ENCODE data around the gene TNS4. TPM values are rescaled to one million over a fixed set of nuclear protein-coding genes. Genes with fewer than 3 reads are reported as not detected.

The TNS4 gene
- total RNA-seq, 1 donor from 2014 or later: not detected

GRCh38 chr17:40539711-40540411 is 38.4 kb upstream of the TNS4 start:
- H3K4me1 ChIP-seq (ENCODE audit: insufficient read depth, low read length): peaks cover 28% of the 10 kb centered on the region
- Mint-ChIP-seq H3K9me3 (ENCODE audit: unreplicated experiment) (peaks cover 1% of the 10 kb centered on the region), H3K27ac (ENCODE audit: unreplicated experiment) (no peak overlapping the region), H3K4me3 (ENCODE audit: unreplicated experiment) (no peak overlapping the region), H3K27me3 (ENCODE audit: low read depth, unreplicated experiment) (peaks cover 6% of the 10 kb centered on the region), H3K4me1 (ENCODE audit: low read depth, unreplicated experiment) (peaks cover 20% of the 10 kb centered on the region), H3K36me3 (ENCODE audit: low read depth, unreplicated experiment) (no peaks in the 10 kb centered on the region)
- H3K27me3 ChIP-seq (ENCODE audit: insufficient read depth, low read length): no peaks in the 10 kb centered on the region
- no peaks in the 10 kb centered on the region for H4K20me1 ChIP-seq (ENCODE audit: insufficient read depth, low read length)
- FAIRE-seq: no peak
- no peak overlapping the region for H3K4me2 ChIP-seq (ENCODE audit: low read length)
- H3K36me3 ChIP-seq (ENCODE audit: insufficient read depth, low read length): no peaks in the 10 kb centered on the region
- no peaks in the 10 kb centered on the region for H3K79me2 ChIP-seq (ENCODE audit: insufficient read depth, low read length)
- no peak overlapping the region for H3K27ac ChIP-seq (ENCODE audit: low read depth, low read length)
- no peak for DNase-seq (ENCODE audit: low read depth)
- TF ChIP-seq CTCF (IDR thresholded peaks at IDR 0.05; ENCODE audit: insufficient read depth, low read depth, low read length): no peak
- TF ChIP-seq EZH2 (IDR thresholded peaks at IDR 0.05; ENCODE audit: insufficient read depth, low read length): no peak
- no peak overlapping the region for H3K4me3 ChIP-seq (ENCODE audit: insufficient read depth, low read depth, low read length)
- H3K9me3 ChIP-seq (ENCODE audit: insufficient read depth, low read depth, low read length): no peaks in the 10 kb centered on the region
- H2AFZ ChIP-seq (ENCODE audit: low read depth, low read length): no peak overlapping the region
- no peak overlapping the region for H3K9ac ChIP-seq (ENCODE audit: low read length)

- Histone ChIP-seq H4K20me1 (ENCODE audit: insufficient read depth, low read length) (no peaks in the 10 kb centered on the region), H3K4me1 (ENCODE audit: insufficient read depth, low read length) (peaks cover 33% of the 10 kb centered on the region), H3K27ac (ENCODE audit: low read depth, low read length) (no peak overlapping the region), H3K36me3 (ENCODE audit: insufficient read depth, low read length) (no peaks in the 10 kb centered on the region), H3K9ac (ENCODE audit: low read length) (no peak overlapping the region), H3K27me3 (ENCODE audit: insufficient read depth, low read length) (no peaks in the 10 kb centered on the region), H3K4me2 (ENCODE audit: low read length) (peak overlapping the region; percentile 1), H3K79me2 (ENCODE audit: insufficient read depth, low read length) (no peaks in the 10 kb centered on the region), H2AFZ (ENCODE audit: low read depth, low read length) (no peak overlapping the region), H3K9me3 (ENCODE audit: insufficient read depth, low read depth, low read length) (no peaks in the 10 kb centered on the region), H3K4me3 (ENCODE audit: insufficient read depth, low read depth, low read length) (no peak overlapping the region)
- peaks cover 1% of the 10 kb centered on the region for H3K9me3 Mint-ChIP-seq (ENCODE audit: unreplicated experiment)
- no peak overlapping the region for H3K4me3 Mint-ChIP-seq (ENCODE audit: unreplicated experiment)
- FAIRE-seq (no peak), DNase-seq (ENCODE audit: low read depth) (no peak)
- no peak overlapping the region for H3K27ac Mint-ChIP-seq (ENCODE audit: unreplicated experiment)
- H3K36me3 Mint-ChIP-seq (ENCODE audit: low read depth, unreplicated experiment): no peaks in the 10 kb centered on the region
- H3K4me1 Mint-ChIP-seq (ENCODE audit: low read depth, unreplicated experiment): peaks cover 24% of the 10 kb centered on the region
- H3K27me3 Mint-ChIP-seq (ENCODE audit: low read depth, unreplicated experiment): peaks cover 6% of the 10 kb centered on the region
- TF ChIP-seq CTCF (IDR thresholded peaks at IDR 0.05; ENCODE audit: insufficient read depth, low read depth, low read length): no peak
- TF ChIP-seq EZH2 (IDR thresholded peaks at IDR 0.05; ENCODE audit: insufficient read depth, low read length): no peak
Measured at GRCh38 chr17:40538936-40539705, 37.7 kb upstream of the TNS4 start.

Data from astrocyte (in vitro differentiated cells and primary cell).